Measurements from ENCODE around the gene ME1.
"Not testable (repeated sequence)": the region's sequence is repeated elsewhere in the genome, so short reads cannot be mapped to it uniquely, and the experiment has no call there.

The ME1 gene

DNA sequence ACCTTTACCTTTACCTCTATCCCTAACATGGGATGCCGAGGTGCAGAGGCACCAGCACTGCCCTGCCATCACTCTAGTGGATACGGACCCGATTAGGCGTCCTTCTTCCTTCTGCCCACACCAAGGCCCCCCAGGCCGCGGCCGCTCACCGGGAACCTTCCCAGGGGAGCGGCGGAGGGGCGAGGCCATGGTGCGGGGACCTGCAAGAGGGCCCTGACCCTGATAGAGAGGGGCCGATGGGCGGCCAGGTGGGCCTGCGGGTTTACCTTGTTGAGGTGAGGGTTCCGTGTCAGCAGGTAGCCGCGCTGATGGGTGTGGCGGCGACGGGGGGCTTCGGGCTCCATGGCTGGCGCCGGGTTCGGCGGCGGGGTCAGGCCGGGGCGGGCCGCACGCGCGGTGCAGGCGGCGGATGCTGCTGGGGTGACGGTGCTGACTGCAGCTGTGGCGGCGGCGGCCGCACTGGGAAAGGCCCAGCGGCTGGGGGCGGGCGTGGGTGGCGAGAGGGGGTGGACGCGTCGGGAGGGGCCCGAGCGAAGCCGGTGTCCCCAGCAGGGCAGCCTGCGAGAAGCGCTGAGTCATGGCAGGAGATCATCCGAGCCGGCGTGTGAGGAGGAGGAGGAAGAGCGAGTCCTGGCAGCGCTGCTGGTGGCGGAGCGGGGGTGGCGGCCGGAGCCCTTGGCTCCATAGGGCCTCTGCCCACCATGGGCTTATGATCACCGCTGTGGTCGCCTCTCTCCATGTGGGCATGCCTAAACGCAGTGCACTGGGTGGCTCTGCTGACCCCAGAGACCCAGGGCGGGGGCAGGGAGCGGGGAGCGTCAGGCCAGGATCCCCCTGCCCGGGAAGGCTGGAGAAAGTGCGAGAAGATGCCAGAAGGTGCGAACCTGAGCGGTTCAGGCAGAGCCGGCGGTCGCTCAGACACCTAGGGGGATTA is at the start of gene ME1:
Gene ME1, minus strand, starts transcription at position 441 of the 934 bp plus-strand sequence. Its CDS starts 97 bp downstream, at position 344.
- DNase-seq = peak in 1 of 2 experiments; percentile 20

DNA sequence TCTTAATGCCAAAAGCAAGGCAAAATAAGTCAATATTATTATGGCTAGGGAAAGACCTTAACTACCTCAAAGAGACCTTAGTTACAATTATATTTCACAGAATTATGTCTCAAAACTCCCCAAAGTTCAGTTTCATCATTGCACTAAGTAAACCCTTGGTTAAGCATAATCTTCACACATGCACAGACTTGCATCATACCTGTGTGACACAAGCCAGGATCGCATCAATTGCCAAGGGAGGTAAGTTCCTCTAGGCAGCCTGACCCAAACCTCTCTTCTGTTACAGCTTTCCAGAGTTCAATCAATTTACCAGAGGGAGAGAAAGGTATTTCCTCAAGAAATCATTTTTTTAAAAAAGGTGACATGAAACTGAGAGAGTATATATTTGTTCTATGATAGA is 49.6 kb upstream of the ME1 start:
- DNase-seq = no peak

- no peak for DNase-seq
Measured at GRCh38 chr6:83479389-83479788, 48.5 kb upstream of the ME1 start.

DNA sequence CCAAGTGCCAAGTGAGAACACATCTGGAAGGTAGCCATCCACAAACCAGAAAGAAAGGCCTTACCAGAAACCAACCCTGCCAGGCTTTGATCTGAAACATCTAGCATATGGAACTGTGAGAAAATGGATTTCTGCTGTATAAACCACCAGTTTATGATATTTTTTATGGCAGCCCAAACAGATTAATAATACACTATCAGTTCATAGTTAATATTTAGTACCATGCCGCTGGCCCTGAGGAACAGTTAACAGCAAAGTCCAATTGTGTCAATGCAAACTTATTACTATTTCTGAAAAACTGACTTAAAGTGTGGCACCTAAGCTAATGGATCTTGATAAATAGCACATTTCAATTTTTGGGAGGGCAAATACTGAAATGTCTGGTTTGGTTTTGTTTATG is 46.1 kb upstream of the ME1 start:
- DNase-seq = no peak

DNA sequence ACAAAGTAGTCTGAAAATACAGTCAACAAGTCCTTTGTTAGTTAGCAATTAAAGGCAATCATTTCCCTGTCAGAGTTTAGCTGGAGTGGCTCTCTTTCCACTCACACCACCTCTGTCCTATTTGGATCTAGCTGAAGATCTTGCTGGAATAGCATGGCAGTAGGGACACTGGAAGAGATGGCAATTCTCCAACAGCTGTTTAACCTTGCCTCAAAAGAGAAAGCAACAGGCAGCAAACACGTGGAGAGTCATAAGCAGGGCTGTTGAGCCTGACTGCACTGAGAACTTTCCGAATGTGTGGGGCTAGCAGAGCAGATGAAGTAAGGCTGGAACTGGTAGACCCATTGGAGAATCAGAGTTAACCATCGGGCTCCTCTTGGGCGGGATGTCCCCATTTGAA is 43.5 kb upstream of the ME1 start:
- DNase-seq = no peak

- DNase-seq = no peak
Measured at GRCh38 chr6:83472767-83473166, 41.9 kb upstream of the ME1 start.

DNA sequence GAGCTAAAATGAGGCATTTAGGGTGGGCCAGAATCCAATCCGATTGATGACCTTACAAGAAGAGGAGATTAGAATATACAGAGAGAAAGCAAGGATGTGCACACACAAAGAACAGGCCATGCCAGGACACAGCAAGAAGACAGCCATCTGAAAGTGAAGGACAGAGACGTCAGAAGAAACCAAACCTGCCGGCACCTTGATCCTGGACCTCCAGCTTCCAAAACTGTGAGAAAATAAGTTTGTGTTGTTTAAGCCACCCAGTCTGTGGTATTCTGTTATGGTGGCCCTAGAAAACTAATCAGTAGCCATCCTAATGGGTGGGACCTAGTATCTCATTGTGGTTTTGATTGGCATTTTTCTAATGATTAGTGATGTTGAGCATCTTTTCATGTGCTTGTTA is 39.7 kb upstream of the ME1 start:
- no peak for DNase-seq

DNA sequence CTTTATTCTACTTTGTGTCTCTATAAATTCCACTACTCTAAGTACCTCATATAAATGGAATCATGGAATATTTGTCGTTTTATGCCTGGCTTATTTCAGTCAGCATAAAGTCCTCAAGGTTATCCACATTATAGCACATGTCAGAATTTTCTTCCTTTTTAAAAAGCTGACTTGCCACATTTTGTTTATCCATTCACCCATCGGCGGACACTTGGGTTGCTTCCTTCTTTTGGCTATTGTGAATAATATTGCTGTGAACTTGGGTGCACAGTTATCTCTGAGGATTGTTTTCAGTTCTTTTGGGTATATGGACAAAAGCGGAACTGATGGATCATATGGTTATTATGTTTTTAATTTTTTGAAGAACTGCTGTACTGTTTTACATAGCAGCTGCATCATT is 39.1 kb upstream of the ME1 start:
- DNase-seq = no peak

- no peak for DNase-seq
Measured at GRCh38 chr6:83467620-83468036, 36.8 kb upstream of the ME1 start.

DNA sequence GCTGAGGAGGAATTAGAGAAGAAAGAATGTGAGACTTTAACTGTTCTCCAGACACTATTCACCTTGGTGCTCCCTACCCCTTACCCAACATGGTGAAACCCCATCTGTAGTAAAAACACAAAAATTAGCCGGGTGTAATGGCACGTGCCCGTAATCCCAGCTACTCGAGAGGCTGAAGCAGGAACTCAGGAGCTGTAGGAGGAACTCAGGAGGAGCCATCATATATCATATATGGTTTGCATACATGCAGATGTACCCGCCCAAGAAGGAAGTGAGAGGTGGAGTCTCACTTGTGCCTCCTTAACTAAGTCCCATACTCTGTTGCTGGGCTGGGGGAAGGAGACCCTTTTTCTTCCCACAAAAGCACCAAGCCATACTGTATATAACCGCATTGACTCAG is 35.5 kb upstream of the ME1 start:
- DNase-seq = no peak

DNA sequence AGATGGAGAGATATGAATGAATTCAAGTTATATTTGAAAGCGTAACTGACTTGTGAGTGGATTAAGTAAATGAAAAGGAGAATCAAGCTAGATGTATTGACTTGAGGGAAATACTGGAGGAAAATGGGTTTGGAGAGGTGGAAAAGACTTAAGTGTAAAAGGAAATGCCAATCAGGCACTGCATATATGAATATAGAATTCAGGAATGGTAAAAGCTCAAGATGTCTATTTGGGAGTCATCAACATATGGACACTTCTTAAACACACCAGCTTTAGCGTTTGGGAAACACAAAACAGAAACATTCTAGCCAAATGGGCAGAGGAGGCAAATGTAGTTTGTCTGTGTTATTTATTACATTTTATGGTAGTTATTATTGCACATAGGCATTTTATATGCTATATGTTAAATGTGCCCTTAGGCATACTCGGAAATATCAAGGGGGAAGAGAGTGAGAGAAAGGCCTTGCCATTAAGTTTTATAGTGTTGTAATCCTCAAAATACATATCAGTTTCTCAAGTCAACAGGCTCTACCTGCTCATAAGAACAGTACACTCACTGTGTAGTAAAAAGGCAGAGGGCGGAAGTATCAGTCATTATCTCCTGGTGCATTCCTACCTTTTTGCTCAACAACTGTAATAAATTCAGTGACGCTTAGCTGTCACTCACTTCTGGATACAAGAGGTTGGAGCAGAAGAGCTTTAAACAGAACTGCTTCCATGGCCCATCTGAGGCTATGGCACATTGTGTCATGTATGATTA is 33.7 kb upstream of the ME1 start:
- no peak for DNase-seq

- no peak for DNase-seq
Measured at GRCh38 chr6:83463886-83464285, 33.0 kb upstream of the ME1 start.

DNA sequence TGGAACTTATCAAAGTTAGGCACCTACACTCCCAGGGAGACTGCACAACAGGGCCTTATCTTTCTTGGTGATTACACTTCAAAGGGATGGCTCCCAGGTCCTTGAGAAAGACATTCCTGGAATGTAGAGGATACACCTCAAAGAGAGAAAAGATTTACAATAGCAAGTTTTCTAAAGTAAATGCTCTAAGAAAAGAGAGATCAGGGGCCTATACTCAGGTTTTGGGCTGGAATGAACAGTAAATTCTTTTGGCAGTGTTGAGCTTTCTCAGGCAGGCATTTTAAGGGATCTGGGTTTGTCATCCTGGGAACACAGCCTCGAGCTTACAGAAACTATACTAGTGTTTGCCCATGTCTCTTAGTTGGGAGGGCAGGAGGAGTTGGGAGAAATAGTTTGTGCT is 31.7 kb upstream of the ME1 start:
- no peak for DNase-seq

GRCh38 chr6:83461438-83461837 is 30.6 kb upstream of the ME1 start:
- DNase-seq = no peak

GRCh38 chr6:83459663-83460062 is 28.8 kb upstream of the ME1 start:
- DNase-seq = no peak

DNA sequence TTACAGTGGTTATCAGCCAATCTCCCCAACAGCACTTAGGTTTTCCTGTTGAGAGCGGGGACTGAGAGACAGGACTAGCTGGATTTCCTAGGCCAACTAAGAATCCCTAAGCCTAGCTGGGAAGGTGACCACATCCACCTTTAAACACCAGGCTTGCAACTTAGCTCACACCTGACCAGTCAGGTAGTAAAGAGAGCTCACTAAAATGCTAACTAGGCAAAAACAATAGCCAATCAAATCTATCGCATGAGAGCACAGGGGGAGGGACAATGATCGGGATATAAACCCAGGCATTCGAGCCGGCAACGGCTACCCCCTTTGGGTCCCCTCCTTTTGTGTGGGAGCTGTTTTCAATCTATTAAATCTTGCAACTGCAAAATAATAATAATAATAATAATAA is 19.2 kb upstream of the ME1 start:
- DNase-seq = not testable (repeated sequence)

- not testable (repeated sequence) for DNase-seq
Measured at GRCh38 chr6:83444086-83444699, 13.3 kb upstream of the ME1 start.

DNA sequence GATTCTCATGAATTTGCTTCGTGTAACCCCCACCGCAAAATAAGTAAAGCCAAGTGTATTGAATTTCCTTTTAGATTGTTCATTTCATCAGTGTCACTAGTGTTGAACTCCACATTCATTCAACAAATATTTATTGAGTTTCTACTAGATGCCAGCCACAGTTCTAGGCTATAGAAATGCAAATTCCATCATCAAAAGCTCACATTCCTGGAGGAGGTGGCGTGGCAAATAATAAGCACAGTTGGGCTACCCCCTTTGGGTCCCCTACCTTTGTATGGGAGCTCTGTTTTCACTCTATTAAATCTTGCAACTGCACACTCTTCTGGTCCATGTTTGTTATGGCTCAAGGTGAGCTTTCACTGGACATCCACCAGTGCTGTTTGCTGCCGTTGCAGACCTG is 12.7 kb upstream of the ME1 start:
- DNase-seq = no peak

DNA sequence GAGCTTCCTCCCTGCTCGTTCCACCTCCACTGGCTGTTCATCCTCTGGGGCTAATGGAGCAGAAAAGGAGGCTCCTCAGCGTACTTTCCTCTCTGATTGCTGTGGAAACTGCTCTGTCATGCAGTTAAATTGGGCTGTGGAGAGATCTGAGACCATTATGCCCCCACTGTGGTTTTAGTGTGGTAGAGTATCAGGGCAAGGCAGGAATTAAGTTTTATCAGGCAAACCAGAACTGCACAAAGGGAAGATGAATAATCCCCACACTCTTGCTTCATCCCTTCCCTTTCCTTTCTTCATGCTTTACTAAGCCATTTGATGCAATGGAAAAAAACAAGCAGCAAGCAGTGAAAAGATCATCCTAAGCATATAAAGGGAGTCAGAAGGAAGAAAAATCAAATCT is 11.9 kb upstream of the ME1 start:
- DNase-seq = no peak

GRCh38 chr6:83439201-83439600 is 8.3 kb upstream of the ME1 start:
- DNase-seq = no peak

DNA sequence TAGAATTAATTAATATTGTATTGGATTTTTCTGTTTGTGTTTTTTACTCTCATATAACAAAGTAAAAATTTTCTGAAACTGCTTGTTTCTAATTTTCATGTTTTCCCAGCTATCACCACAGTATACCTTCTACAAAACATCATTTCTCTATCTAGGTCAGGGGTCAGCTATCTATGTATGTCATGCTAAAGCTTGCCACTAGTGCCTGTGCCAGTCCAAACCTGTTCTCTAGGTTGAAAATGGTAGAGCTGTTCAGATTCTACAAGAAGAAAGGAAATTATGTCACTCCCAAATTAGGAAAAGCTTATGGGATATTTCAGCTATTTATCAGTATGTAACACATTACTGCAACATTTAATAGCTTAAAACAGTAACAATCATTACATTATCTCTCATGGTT is 5.8 kb upstream of the ME1 start:
- DNase-seq = no peak

DNA sequence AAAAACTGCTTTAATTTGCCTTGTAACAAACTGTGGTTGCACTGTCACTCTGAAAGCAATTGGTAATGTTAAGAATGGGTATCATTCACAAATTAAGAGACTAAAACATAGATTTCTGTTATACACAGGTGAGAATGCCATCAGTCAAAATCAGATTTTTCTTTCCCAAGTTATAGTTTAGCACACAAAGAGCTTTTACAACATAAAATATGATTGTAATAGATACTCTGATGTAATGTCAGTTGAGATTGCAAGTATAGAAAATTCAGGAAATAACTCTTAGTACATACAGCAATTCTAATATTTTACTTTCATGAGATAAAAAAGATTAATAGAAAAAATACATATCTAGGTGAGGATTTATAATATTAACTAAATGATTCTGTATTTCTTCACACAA is 2.3 kb upstream of the ME1 start:
- DNase-seq = no peak

- DNase-seq = no peak
Measured at GRCh38 chr6:83432636-83433035, 1.8 kb upstream of the ME1 start.
